HL-60 (cell line): Measurements from ENCODE around the gene FAM234A.

Experiments
- DNase-seq, 2 experiments: peaks; one replicate each; pipeline ENCODE4 v3.0.0-alpha.2; 2010 to 2020; ENCODE audit warnings: low read depth in 1 of 2, low spot score in 1 of 2
- H3K27ac ChIP-seq: fragments of 250-450 bp; sonication (Bioruptor Pico); replicated peaks from 2 replicates; pipeline ENCODE4 v1.5.1; 2020; ENCODE audit warnings: mild to moderate bottlenecking, moderate library complexity
- H3K27me3 ChIP-seq: fragments of 250-450 bp; sonication (Bioruptor Pico); 2 replicates; pipeline ENCODE4 v1.5.1; 2021; ENCODE audit warnings: mild to moderate bottlenecking, moderate library complexity; ENCODE audit not compliant: insufficient read depth, poor library complexity, severe bottlenecking
- H3K4me3 ChIP-seq: replicated peaks from 2 replicates; pipeline ENCODE4 v1.5.1; 2011; ENCODE audit warnings: mild to moderate bottlenecking, control low read depth, low read length; ENCODE audit not compliant: insufficient read depth
- GABPA ChIP-seq: IDR thresholded peaks from 2 replicates; pipeline ENCODE4 v1.6.1; 2012; ENCODE audit warnings: low read depth
- POLR2AphosphoS5 ChIP-seq: IDR thresholded peaks from 2 replicates; pipeline ENCODE4 v1.6.1; 2012; ENCODE audit warnings: low read depth
- REST ChIP-seq: IDR thresholded peaks from 2 replicates; pipeline ENCODE4 v1.6.1; 2012; ENCODE audit warnings: low read depth; ENCODE audit not compliant: insufficient replicate concordance
- SPI1 ChIP-seq: IDR thresholded peaks from 2 replicates; pipeline ENCODE4 v1.6.1; 2012; ENCODE audit warnings: low read depth, mild to moderate bottlenecking, borderline replicate concordance
- TF ChIP-seq, protein P1 (sequence below): IDR thresholded peaks from one replicate; pipeline ENCODE4 v1.5.1; 2011; ENCODE audit warnings: low read length, control low read depth, inconsistent platforms; ENCODE audit not compliant: insufficient read depth

Gene FAM234A

DNA sequence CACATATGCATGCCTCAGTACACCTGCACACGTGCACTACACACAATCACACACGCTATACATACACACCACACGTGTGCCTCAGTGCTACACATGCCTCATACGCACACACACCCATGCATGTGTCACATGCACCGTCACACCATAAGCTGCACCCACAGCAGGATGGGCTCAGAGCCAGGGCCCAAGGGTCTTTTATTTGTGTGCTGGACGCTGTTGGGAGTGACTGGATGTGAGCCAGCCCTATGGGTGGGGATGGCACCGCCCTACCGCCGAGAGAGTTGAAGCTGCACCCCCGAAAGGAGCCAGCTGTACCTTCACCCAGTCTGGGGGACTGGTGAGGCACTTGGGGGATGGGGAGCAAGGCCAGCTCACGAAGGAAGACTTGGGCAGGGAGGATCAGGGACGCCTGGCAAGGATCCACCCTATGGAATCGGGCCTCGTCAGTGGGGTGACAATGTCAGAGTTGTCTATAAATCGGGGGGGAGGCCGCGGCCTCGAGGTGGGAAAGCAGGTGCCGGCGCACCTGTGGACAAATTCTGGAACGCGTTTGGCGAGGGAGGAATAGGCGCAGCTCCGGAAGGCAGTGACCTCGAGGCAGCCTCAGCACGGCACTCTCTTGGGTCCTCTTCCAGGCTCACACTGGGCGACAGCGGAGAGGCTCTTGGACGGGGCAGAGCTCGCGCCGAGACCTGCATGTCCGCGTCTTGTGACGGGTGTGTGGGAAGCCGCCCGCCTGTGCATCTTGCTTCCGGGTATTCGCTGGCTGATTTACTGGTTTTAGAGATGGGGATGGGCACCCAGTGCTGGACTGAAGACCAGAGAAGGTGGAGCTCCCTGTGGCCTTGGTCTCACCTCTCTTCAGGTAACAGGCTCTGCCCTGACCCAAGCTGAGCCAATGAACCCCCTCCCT is 33.8 kb downstream of the FAM234A start:
- peaks cover 3% of the 10 kb centered on the region for H3K27me3 ChIP-seq
- DNase-seq, result no peak
- no peak overlapping the region for H3K4me3 ChIP-seq
- no peak for TF ChIP-seq GABPA
- TF ChIP-seq REST, result no peak
- no peak for TF ChIP-seq POLR2AphosphoS5
- no peak for TF ChIP-seq SPI1
- TF ChIP-seq, protein P1, sequence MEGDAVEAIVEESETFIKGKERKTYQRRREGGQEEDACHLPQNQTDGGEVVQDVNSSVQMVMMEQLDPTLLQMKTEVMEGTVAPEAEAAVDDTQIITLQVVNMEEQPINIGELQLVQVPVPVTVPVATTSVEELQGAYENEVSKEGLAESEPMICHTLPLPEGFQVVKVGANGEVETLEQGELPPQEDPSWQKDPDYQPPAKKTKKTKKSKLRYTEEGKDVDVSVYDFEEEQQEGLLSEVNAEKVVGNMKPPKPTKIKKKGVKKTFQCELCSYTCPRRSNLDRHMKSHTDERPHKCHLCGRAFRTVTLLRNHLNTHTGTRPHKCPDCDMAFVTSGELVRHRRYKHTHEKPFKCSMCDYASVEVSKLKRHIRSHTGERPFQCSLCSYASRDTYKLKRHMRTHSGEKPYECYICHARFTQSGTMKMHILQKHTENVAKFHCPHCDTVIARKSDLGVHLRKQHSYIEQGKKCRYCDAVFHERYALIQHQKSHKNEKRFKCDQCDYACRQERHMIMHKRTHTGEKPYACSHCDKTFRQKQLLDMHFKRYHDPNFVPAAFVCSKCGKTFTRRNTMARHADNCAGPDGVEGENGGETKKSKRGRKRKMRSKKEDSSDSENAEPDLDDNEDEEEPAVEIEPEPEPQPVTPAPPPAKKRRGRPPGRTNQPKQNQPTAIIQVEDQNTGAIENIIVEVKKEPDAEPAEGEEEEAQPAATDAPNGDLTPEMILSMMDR, result no peak
- H3K27ac ChIP-seq, result no peak overlapping the region

DNA sequence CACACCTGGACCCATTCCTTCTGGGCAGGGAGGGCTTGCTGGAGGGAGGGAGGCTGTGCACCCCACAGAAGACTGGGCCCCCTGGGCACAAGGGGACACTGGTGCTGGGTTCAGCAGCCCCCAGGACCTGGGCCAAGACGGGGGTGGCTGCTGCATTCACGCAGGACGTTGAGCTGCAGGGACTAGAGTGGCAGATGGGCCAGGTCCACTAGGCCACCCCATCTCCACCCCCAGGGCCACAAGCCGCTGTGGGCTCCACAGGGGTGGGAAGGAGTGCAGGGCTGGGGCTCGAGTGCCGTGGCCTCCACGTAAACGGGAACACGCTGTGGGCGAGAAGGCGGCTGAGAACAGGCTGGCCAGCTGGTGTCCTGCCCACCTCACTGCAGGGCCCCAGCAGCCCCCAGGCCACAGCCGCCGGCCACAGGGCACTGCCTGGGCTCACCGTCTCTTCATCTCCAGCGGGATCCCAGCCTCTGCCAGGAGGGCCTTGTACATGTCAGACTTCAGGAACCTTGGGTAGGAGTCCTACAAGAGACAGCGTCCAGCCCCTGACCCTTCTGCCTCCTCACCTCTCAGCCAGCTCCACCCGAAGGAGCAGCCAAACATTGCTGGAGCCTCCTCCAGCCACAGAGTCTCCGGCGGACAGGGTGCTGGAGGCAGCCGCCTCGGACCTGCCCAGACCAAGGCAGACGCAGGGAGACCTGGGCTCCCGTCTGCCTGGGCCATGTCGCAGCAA is 34.6 kb downstream of the FAM234A start:
- H3K27me3 ChIP-seq, result peaks cover 4% of the 10 kb centered on the region
- TF ChIP-seq POLR2AphosphoS5, result no peak
- TF ChIP-seq GABPA, result no peak
- TF ChIP-seq REST, result no peak
- TF ChIP-seq, protein P1, result no peak
- TF ChIP-seq SPI1, result no peak
- H3K27ac ChIP-seq, result no peak overlapping the region
- no peak overlapping the region for H3K4me3 ChIP-seq
- no peak for DNase-seq

- DNase-seq, result no peak
- Histone ChIP-seq H3K4me3 (no peak overlapping the region), H3K27me3 (peaks cover 13% of the 10 kb centered on the region), H3K27ac (no peak overlapping the region)
- TF ChIP-seq GABPA (no peak), POLR2AphosphoS5 (no peak), SPI1 (no peak), REST (no peak)
- TF ChIP-seq, protein P1, result no peak
These were observed 36.0 kb downstream of the FAM234A start for GRCh38 chr16:270381-271255.
